GM18498 (cell line): ENCODE measurements around the gene SMARCAL1.

Experiments
- ATAC-seq: cut with Tn5 transposase; IDR thresholded peaks from one replicate; pipeline ENCODE4 v1.9.1; 2021; ENCODE audit warnings: mild to moderate bottlenecking, moderate library complexity; ENCODE audit not compliant: unreplicated experiment

The SMARCAL1 gene

GRCh38 chr2:216426166-216426777 lies 14.0 kb downstream of the SMARCAL1 start:
- no peak for ATAC-seq

DNA sequence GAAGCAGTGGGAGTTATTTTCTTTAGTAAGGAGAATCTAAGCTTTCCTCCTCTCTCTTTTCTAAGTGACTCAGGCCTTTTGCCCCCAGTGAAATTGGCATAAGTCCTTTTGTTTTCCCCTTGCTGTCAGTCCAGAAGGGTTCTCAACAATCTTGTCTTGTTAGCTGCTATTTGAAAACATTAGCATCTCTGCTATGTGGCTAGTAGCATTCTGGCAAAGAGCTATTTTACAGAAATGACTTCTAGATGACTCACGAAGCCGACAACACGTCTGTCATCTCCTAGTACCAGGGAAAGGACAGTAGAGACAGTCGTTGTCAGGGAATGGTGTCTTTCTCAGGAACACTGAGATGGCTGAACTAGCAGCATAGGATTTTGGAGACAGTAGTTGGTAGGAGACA lies 14.7 kb downstream of the SMARCAL1 start:
- no peak for ATAC-seq

DNA sequence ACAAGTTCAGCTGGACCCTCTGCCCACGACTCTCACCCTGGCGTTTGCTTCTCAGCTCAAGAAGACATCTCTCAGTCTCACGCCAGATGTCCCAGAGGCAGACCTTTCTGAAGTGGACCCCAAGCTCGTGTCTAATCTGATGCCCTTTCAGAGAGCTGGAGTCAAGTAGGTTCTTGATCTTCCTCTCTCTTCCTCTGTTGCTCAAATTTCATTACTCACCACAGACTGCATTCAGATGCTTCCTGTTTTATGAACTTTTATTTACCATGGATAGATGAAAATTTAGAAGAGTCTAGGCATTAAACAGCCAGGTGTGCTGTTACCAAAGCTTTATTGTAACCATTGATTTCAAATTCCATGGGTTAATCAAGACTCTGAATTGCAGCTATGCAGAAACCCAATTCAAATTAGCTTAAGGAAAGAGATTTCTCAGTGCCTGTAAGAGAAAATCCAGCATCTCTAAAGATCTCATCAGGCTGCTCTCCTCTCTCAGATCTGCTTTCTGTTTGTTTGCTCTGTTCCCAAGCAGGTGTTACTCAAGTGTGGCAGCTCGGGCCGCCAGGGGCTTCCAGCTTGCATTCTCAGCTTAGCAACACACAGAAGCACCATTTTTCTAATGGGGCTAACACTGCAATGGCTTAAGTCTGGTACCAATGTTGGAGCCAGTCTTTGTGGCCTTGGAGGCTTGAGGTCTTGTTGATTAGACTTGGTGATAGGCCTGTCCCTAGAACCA lies 16.5 kb downstream of the SMARCAL1 start:
- ATAC-seq: no peak

- no peak for ATAC-seq
Observed at GRCh38 chr2:216429428-216429827, 17.1 kb downstream of the SMARCAL1 start.

DNA sequence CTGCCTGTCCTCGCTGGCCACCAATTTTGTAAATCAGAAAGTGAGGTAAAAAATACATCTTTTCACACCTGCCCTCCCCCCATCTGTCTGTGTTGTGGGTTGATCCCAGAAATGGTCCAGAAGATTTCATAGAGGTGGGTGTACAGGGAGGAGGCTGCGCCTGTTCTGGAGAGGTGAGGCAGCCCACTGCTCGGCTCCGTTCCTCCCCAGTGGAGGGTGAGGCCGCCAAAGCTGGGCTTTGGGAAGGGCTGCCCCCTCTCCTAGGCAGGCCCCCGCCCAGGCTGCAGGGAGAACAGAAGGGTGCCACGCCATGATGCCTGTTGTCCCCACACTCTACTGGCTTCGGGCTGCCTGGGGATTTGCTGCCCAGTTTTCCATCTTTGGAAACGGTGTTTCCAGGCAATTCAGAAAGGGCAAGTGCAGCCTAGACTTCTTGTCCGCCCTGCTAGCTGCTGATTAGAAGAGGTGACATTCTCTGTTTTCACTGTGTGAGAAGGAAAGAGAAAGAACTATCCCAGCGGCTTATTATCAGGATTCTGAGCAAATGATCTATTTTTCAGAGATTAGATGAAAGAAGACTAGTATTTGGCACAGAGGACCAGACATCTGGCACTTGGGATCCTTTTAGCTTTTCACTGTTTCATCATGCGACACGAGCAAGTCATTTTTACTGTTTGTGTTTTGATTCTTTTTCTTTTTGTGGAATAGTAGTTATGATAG lies 18.7 kb downstream of the SMARCAL1 start:
- ATAC-seq: no peak

GRCh38 chr2:216431531-216431856 lies 19.2 kb downstream of the SMARCAL1 start:
- ATAC-seq: no peak

GRCh38 chr2:216436383-216436782 lies 24.1 kb downstream of the SMARCAL1 start:
- no peak for ATAC-seq

GRCh38 chr2:216441308-216442010 lies 29.2 kb downstream of the SMARCAL1 start:
- no peak for ATAC-seq

DNA sequence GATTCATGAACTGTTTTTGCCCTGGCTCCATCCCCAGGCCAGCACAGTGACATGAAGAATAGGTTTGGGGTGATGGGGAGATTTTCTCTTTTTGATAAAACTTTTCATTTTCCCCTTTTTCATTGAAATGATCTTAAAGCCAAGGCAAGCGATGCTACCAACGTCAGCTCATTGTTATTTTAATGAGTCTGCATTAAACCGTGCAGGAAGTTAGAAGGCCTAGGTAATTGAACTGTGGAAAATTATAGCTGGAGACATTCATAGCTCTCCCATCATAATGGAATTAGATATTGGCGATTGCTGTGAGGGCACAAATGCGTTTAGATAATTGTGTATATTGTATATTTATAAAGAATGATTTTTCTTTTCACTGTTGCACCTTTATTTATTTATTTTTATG lies 33.2 kb downstream of the SMARCAL1 start:
- ATAC-seq: no peak

- ATAC-seq: no peak
Observed at GRCh38 chr2:216446343-216446742, 34.1 kb downstream of the SMARCAL1 start.

GRCh38 chr2:216447293-216447692 lies 35.0 kb downstream of the SMARCAL1 start:
- ATAC-seq: no peak

DNA sequence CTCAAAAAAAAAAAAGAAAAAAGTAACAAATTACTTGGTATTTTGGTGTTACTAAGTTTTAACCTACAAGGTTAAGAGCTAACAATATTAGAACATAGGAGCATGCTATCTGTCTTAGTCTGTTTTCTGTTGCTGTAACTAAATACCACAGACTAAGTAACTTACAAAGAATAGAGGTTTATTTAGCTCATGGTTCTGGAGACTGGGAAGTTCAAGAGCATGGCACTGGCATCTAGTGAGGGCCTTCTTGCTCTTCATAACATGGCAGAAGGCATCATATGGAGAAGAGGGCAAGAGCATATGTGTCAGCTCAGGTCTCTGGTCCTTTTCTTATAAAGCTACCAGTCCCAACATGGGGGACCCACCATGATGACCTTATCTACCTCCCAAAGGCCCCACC lies 36.5 kb downstream of the SMARCAL1 start:
- ATAC-seq: no peak

GRCh38 chr2:216450346-216450745 lies 38.1 kb downstream of the SMARCAL1 start:
- ATAC-seq: no peak

GRCh38 chr2:216450784-216451183 lies 38.5 kb downstream of the SMARCAL1 start:
- no peak for ATAC-seq

DNA sequence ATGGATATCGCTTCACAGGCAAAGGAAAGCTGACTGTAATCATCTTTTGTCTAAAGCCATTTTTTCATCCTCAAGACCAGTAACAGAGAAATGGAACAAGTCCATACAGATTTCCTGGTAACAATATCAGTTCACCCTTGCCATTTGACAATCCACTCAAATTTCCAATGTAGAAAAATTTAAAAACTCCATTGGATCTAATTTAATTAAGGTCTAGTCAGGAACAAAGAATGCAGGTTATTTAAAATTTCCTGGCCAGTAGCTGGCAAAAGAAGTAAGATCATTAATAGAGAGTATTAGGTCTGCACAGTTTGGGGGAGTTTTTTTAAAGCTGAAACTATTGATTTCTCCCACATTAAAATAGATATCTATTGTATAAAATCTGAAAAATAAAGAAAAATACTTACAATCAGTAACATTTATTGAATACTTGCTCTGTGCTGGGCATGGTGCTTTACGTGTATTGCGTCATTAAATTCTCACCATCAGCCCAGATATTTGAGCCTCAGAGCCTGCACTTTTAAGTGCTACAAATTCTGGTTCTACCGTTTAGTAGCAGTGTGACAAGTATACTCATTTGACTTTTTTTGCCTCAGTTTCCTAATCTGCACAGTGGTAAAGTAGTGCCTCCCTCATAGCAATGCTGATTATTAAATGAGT lies 41.8 kb downstream of the SMARCAL1 start:
- no peak for ATAC-seq

DNA sequence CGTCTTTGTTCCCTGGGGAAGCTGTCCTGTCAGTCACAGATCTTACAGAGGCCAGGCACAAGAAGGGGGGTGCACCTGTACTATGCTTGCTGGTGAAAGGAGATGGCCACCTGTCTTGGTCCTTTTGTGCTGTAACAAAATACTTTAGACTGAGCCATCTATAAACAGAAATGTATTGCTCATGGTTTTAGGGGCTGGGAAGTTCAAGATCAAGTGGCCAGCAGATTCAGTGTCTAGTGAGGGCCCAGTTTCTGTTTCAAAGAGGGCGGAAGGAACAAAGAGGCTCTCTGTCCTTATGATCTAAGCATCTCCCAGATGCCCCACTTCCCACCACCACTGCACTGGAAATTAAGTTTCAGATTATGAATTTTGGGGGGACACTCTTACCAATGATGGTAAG lies 50.9 kb downstream of the SMARCAL1 start:
- ATAC-seq: no peak

DNA sequence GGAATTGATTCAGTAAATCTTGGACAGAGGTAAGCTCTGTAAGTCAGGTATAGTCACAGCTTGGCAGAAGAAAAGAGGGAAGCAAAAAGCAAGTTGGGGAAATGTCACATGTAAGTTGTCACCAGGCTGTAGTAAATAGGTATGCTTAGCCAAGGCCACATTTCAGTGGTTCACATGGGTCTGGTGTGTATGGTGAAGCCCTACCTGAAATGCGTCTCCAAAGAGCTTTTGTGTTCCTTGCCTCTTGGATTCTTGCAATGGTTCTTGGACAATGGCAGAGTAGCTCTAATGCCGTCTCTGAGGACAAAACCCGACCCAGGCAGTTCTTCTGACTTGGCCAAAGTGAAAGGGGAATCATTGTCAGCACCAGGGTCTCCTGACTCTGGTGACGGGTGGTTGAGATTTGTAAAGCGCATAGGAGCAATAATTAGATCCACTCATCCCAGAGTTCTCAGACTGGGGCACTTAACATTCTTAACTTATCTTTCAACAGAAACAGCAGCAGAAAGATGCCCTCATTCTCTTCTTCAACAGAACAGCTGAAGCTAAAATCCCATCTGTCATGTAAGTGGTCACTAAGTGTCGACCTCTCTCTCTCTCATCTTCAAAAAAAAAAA lies 51.9 kb downstream of the SMARCAL1 start:
- no peak for ATAC-seq

- ATAC-seq: no peak
Observed at GRCh38 chr2:216465579-216466195, 53.4 kb downstream of the SMARCAL1 start.

GRCh38 chr2:216467845-216468244 lies 55.6 kb downstream of the SMARCAL1 start:
- no peak for ATAC-seq

DNA sequence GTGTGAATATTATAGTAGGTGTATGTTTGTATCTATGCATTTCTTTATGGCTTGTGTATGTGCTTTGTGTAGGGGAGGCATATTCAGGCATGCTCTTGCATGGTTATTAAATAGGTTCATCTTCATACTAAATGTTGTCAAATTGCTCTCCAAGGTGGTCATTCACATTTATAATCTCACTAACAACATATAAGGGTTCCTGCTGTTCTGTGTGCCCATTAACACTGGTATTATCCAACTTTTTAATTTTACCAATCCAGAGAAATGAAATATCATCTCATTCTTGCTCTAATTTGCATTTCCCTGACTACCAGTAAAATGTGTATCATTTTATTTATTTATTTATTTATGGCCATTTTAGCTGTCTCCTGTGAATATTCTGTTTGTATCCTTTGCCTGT lies 57.4 kb downstream of the SMARCAL1 start:
- no peak for ATAC-seq
